ENCODE data around the gene STAC.

STAC gene

DNA sequence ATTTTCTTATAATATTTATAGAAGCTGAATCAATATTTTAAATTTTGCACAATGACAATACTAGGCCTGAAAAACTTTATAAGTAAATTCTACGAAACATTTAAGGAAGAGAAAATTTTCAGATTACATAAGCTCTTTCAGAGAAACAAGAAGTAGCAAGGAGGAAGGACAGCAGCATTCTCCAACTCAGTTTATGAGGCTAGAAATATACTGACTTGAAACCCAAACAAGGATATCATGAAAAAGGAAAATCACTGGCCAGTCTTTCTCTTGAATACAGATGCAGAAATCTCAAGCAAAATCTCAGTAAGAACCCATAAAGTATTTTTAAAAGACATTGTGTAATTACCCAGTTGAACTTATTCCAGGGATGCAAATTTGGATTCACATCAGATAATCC, 121.3 kb downstream of the STAC start:
- H3K4me1 ChIP-seq (ENCODE audit: control insufficient read depth in 1 of 2, insufficient read depth in 1 of 2, low read depth in 1 of 2, low read length in 1 of 2), result peaks cover 8% of the 10 kb centered on the region in 2 experiments
- no peaks in the 10 kb centered on the region for H3K36me3 ChIP-seq
- peaks cover 5% of the 10 kb centered on the region for H3K27me3 ChIP-seq
- TF ChIP-seq, protein P1, sequence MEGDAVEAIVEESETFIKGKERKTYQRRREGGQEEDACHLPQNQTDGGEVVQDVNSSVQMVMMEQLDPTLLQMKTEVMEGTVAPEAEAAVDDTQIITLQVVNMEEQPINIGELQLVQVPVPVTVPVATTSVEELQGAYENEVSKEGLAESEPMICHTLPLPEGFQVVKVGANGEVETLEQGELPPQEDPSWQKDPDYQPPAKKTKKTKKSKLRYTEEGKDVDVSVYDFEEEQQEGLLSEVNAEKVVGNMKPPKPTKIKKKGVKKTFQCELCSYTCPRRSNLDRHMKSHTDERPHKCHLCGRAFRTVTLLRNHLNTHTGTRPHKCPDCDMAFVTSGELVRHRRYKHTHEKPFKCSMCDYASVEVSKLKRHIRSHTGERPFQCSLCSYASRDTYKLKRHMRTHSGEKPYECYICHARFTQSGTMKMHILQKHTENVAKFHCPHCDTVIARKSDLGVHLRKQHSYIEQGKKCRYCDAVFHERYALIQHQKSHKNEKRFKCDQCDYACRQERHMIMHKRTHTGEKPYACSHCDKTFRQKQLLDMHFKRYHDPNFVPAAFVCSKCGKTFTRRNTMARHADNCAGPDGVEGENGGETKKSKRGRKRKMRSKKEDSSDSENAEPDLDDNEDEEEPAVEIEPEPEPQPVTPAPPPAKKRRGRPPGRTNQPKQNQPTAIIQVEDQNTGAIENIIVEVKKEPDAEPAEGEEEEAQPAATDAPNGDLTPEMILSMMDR (IDR thresholded peaks at IDR 0.05), result no peak
- no peak overlapping the region for H3K27ac ChIP-seq
- no peak overlapping the region for H3K4me3 ChIP-seq (ENCODE audit: low read depth in 1 of 2, low read length in 1 of 2)
- H3K9me3 ChIP-seq, result no peaks in the 10 kb centered on the region

DNA sequence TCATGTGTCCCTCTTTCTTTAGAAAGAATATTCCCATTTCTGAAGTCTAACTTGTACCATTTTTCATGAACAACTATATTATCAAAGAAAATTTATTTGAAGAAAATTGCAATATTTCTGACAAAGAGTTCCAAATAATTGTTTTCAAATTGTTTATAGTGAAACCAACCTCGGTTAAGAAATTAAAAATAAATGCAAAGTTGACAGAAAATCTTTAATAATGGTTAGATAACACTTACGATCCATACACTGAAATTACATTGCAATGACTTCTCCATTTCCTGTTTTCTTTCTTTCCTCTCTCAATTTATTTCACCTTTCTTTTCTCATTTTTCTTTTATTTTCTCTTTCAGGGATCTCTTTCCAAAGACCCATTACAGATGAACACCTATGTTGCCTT, 125.1 kb downstream of the STAC start:
- no peaks in the 10 kb centered on the region for H3K27me3 ChIP-seq
- H3K27ac ChIP-seq, result no peak overlapping the region
- no peaks in the 10 kb centered on the region for H3K36me3 ChIP-seq
- no peaks in the 10 kb centered on the region for H3K9me3 ChIP-seq
- TF ChIP-seq, protein P1 (IDR thresholded peaks at IDR 0.05), result no peak
- no peaks in the 10 kb centered on the region for H3K4me1 ChIP-seq (ENCODE audit: control insufficient read depth in 1 of 2, insufficient read depth in 1 of 2, low read depth in 1 of 2, low read length in 1 of 2)
- H3K4me3 ChIP-seq (ENCODE audit: low read depth in 1 of 2, low read length in 1 of 2), result no peak overlapping the region

DNA sequence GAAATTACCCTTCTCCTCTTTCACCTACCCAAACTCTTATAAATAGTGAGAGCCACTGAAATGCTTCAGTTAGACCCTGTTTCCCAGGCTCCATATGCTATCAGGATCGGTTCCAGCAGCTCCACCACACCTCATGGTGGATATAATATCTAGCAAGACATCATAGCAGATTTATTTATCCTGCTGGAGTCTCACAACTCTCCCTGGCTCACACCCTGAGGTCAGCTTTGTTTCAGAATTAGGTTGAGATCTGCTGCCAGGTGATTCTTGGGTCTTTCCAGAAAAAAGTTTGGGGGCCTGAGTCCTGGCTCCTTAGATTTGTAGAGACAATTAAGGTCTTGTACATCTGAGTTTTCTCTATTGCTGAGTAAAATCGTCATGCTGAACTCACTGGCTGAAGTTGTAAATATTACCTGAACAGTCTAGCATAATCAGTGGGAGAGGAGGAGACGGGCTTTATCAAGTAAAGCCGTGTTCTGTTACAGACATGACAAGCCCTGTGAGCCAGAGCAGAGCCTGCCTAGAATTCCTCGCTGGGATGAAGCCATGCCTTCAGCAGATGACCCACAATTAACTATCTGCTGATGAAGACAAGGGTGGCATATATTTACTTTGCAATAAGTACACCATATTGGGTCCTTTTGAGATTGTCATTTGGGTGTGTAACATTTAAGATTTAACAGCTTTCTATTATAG, 131.6 kb downstream of the STAC start:
- Histone ChIP-seq H3K4me3 (ENCODE audit: low read depth in 1 of 2, low read length in 1 of 2) (no peak overlapping the region), H3K27me3 (no peaks in the 10 kb centered on the region), H3K4me1 (ENCODE audit: control insufficient read depth in 1 of 2, insufficient read depth in 1 of 2, low read depth in 1 of 2, low read length in 1 of 2) (no peaks in the 10 kb centered on the region), H3K27ac (no peak overlapping the region), H3K9me3 (no peaks in the 10 kb centered on the region), H3K36me3 (no peaks in the 10 kb centered on the region)
- TF ChIP-seq, protein P1 (IDR thresholded peaks at IDR 0.05), result no peak

DNA sequence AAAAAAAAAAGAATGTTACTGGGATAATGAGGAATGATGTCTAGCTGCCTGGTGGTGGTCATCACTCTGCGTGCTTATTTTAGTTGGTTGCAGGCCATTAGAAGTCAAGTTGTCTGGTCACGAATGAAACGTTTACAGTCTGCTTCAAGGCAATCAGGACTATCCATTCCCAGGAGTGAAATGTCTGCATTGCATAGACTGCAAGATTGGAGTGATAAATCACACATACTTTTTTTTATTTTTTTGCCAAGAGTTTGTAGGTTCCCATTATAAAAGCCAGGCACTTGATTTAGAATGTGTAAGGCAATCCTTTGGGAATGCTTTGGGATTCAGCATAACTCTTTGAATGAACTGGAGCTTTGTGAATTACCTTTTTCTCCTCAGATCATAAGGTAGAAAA, 132.3 kb downstream of the STAC start:
- TF ChIP-seq, protein P1 (IDR thresholded peaks at IDR 0.05), result no peak
- Histone ChIP-seq H3K9me3 (no peaks in the 10 kb centered on the region), H3K36me3 (no peaks in the 10 kb centered on the region), H3K4me3 (ENCODE audit: low read depth in 1 of 2, low read length in 1 of 2) (no peak overlapping the region), H3K4me1 (ENCODE audit: control insufficient read depth in 1 of 2, insufficient read depth in 1 of 2, low read depth in 1 of 2, low read length in 1 of 2) (no peaks in the 10 kb centered on the region), H3K27ac (no peak overlapping the region), H3K27me3 (no peaks in the 10 kb centered on the region)

DNA sequence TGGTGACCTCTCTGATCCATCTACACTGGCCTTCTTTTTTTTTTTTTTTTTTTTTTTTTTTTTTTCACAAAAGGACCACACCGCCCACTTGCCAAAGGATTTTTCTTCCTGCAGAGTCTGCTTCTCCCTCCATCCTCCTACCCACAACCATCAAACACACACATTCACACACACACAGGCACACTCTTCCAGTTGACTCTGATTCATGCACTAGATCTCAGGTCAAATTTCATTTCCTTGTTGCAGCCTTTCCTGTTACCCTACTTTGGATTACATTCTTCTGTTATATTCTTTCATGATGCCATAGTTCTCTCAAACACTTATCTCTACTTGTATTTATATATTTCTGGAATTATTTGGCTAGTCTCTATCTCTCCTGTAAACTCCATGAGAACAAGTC, 133.9 kb downstream of the STAC start:
- no peaks in the 10 kb centered on the region for H3K4me1 ChIP-seq (ENCODE audit: control insufficient read depth in 1 of 2, insufficient read depth in 1 of 2, low read depth in 1 of 2, low read length in 1 of 2)
- no peak overlapping the region for H3K27ac ChIP-seq
- no peak overlapping the region for H3K4me3 ChIP-seq (ENCODE audit: low read depth in 1 of 2, low read length in 1 of 2)
- TF ChIP-seq, protein P1 (IDR thresholded peaks at IDR 0.05), result no peak
- no peaks in the 10 kb centered on the region for H3K9me3 ChIP-seq
- H3K36me3 ChIP-seq, result no peaks in the 10 kb centered on the region
- no peaks in the 10 kb centered on the region for H3K27me3 ChIP-seq

All from neutrophil (primary cell).